T-helper 1 cell treated with Interleukin-12 subunit alpha and Interleukin-12 subunit beta and Interleukin-4 antibody, amounts not matched to agents 30 ng/mL and 1 ng/mL, for 36 hours (primary cell): ENCODE results near the gene PINLYP. TPM values are rescaled to one million over a fixed set of nuclear protein-coding genes. Genes with fewer than 3 reads are reported as not detected.
"Not testable (repeated sequence)": the region's sequence is repeated elsewhere in the genome, so short reads cannot be mapped to it uniquely, and the experiment has no call there.

Experiments
- intact Hi-C: fragments of 100-400 bp; cut with micrococcal nuclease; formaldehyde crosslinking; loops from one replicate; pipeline ENCODE4 v1.15.1; 2024
- total RNA-seq: library from RNA; stranded (reverse); gene quantifications from 2 replicates; pipeline ENCODE4 v1.2.3, GENCODE V29; 2022

Gene PINLYP
- total RNA-seq, 1 donor from 2014 or later: 3.8 TPM

DNA sequence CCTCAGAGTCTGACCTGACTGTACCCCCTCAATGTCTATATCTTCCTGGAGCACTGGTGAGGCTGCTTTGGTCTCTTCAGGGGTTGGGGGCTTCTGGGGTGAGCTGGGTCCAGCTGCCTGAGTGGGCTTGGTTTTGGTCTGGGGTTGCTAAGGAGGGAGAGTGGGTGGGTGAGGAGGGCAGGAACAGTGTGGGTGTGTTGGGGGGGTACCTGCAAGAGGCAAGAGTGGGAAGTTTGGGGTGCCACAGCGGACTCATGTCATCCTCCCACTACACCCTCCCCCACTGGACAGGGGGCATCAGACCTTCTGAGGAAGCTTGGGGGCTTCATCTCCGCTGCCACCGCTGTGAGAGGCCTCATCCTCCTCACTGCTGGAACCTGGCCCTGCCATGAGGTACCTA, 29.0 kb upstream of the PINLYP start:
- intact Hi-C loops: no loop called here

DNA sequence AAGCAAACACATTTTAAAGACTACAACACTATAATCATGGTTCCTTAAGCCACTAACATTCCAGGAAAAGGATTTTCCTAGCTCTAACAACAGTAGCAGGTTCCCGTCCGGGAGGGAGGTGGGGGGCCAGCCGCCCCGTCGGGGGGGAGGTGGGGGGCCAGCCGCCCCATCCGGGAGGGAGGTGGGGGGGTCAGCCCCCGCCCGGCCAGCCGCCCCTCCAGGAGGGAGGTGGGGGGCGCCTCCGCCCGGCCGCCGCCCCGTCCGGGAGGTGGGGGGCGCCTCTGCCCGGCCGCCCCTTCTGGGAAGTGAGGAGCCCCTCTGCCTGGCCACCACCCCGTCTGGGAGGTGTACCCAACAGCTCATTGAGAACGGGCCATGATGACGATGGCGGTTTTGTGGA, 27.7 kb upstream of the PINLYP start:
- intact Hi-C loops: not testable (repeated sequence)

DNA sequence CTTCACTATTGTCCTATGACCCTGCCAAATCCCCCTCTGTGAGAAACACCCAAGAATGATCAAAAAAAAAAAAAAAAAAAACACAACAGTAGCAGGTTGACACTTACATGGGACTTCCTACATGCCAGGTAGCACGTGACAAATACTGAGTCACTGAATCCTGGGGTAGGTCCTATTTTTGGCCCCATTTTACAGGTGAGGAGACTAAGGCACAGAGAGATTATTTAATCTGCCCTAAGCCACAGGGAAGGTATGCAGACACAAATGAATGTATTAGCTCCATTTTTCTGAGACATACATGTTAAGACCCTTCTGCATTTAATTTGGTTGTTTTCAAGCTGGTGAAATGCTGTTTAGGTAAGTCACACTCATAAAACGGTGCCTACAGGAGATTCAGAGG, 26.9 kb upstream of the PINLYP start:
- intact Hi-C loops: no loop called here

DNA sequence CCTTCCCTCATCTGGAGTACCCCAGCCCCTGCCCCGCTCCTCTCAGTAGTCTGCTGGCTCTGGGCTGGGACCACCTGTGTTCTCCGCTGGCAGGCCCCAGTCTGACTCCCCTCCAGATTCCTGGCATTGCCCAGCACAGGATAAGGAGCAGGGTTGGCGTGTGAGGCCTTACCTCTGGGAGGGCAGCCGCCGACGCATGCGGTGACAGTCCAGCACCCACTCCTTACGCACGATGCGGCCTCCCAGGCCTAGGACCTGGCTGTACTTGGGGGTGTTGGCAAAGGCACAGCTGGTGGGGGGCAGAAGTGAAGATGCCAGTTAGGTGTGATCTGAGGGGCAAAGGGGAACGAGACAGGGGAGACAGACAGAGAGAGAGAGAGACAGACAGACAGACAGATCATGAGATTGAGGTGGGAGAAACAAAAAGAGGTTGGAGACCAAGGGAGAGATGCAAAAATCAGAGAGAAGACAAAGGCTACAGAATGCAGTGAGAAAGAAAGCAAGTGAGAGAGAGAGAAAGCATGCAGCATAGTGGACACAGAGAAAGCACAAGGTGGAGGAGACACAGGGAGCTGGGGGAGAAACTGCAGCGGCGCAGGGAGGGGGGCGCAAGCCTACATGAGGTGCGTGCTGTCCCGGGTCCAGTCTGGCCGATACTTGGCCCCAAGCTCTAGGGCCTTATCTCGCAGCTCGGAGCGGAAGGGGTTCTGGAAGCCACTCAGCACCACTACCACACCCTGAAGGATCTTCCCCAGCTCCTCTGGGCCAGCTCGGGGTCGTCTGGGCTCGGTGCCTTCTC, 24.0 kb upstream of the PINLYP start:
- intact Hi-C loops: no loop called here

DNA sequence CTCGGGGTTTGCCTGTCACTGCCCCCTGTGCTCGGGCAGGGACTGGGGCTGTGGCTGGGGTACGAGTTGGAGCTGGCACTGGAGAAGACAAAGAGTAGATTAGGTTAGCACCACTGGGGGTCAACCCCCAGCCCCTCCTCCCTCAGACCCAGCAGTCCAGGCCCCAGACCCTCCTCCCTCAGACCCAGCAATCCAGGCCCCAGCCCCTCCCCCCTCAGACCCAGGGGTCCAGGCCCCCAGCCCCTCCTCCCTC, 23.5 kb upstream of the PINLYP start:
- intact Hi-C loops: no loop called here

DNA sequence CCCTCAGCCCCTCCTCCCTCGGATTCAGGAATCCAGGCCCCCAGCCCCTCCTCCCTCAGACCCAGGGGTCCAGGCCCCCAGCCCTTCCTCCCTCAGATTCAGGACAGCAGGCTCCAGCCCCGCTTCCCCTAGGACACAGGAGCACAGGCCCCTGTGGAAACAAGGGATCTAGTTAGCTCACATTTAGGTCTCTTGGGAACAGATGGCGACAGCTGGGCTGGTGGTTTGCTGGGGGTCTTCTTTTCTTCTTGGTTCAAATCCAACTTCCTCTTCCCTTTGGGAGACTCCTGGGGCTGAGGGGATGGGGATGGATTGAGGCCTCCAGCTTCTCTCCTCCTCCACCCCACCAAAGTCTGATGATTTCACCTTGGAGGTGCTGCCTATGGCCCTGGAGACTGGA, 23.0 kb upstream of the PINLYP start:
- intact Hi-C loops: no loop called here

DNA sequence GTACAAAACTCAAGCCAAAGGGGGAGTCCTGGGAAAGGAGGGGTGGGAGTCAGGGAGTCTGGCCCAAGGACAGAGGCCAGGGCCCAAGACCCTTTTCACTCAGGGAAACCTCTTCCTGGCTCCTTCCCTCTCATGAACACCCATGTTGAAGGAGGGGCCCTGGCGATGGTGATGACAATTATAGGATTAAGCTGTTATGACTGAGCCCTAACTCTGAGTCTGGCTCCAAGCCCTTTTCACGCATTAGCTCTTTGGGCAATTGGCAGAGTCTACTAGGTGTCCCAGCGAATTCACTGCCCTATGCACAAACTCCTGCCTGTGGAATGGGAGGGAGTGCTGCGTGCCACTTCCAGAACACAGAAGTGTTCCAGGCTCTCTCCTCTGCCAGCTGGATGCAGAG, 21.9 kb upstream of the PINLYP start:
- intact Hi-C loops: loop anchor here (2.0 kb wide), 1 partner anchor 65 kb away; the partner anchor contains the start of gene ZNF428

DNA sequence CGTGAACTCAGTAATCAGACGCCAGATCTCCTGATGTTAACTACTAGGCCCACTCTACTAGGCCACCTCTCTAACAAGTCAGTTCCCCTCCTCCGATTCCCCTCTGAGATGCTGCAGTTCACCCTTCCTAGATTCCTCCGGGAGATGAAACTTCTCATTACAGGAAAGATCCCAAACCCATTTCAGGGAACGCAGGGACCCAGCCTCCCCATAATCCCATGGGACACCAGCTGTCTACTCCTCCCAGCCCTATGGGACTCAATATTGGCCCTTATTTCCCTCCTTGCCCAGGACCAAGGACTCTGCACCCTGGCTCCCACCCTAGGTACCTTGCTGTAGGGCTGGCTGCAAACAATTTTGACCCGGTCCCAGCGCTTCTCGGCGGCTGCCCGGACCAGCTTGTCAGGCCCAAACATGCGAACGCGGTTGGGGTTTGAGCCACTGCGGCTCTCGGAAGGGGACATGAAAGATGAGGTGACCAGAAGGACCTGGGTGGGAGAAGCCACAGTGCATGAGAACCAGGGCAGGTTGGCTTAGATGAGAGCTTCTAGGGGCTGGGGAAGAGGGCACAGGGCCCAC, 21.2 kb upstream of the PINLYP start:
- intact Hi-C loops: loop anchor here (2.0 kb wide), 1 partner anchor 64 kb away; the partner anchor contains the start of gene ZNF428

DNA sequence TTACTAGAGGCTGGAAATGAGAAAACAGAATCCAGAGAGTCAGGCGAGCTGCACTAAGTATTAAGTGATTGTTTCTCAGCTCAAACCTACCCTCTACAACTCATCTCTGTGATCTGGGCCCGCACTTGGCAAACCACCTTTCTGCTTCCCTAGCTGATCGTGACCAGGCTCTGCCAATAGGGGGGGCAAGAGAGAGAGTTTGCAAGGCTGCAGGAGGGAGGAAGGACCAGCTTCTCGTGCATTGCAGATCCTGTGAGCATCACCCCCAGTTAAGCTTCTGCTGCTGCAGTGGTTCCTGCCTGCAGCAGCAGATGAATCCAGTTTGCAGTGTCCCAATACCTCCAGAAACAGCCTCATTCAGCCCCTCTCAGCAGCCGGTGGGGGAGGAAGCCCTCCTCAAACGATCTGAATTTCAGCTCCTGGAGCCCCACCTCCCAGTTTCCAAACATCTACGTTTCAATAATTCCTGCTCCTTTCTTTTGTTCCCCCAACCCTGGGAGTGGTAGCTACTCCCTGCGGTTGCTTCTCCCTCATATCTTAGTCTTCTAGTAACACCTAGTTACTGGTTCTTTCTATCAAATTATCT, 20.3 kb upstream of the PINLYP start:
- intact Hi-C loops: loop anchor here (1.0 to 2.0 kb wide), 5 partner anchors 8 to 97 kb away; partner anchors contain the start of genes PINLYP, XRCC1 and ZNF428

DNA sequence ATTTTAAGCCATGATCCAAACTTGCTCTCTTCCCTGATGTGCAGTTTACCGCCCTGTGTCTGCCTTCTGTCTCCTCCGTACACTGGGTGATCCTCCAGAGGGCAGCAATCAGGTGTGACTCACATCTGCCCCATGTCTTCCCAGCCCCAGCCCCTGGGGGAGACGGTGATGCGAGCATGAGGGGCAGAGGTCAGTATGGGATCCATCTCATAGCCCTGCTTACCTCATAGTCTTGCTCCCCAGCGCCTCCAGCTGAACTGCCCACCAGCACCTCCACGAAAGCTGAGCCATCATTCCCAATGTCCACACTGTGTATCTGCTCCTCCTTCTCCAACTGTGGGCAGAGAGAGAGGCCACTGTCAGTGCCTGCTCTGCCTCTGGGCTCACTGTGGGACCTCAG, 14.9 kb upstream of the PINLYP start:
- intact Hi-C loops: no loop called here

DNA sequence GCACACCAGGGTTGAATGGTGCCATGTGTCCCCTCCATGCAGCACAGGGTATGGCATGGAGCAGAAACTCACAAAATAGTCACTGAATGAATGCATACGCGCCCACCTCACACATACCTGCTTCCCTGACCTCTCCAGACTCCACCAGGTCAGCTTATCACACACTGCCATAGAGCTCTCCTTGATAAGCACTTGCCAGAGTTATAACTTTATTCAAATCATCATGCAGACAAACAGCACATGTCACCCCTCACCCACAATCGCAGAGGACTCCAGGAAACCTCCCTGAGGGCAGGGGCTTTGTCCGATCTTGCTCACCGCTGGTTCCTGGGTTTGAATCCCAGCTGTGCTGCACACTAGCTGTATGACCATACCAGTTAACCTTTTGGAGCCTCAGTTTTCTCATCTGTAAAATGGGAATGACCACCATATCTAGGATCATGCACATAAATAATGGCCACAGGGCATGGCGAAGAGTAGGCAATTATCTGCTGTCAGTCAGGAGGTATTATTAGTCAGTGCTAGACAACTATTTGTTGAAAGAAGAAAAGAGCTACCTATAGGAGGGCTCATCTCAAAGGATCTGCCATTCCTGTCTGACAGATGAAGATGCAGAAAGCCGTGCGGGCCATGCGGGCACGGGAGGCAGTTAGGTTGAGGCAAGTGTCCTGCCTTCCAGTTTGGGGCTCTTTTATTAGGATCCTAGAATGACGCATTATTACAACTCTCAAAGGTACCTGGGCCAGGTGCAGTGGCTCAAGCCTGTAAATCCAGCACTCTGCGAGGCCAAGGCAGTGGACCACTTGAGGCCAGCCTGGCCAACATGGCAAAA, 14.2 kb upstream of the PINLYP start:
- intact Hi-C loops: no loop called here

DNA sequence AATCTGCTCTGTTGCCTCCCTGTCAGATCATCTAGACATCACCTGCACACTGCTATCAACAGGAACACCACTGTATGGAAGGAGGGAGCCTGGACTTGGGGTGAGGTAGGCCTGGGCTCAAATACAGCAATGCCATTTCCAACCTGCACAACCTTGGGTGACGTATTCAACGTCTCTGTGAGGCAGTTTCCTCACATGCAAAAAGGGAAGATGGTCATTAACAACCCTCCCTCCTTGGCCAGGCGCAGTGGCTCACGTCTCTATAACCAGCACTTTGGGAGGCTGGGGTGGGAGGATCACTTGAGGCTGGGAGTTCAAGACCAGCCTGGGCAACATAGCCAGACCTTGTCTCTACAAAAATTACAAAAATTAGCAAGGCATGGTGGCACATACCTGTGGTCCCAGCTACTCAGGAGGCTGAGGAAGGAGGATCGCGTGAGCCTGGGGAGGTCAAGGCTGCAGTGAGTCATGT, 13.3 kb upstream of the PINLYP start:
- intact Hi-C loops: loop anchor here (1.0 to 2.0 kb wide), 5 partner anchors 13 to 57 kb away; partner anchors contain the start of genes IRGQ, PINLYP, XRCC1 and ZNF428

DNA sequence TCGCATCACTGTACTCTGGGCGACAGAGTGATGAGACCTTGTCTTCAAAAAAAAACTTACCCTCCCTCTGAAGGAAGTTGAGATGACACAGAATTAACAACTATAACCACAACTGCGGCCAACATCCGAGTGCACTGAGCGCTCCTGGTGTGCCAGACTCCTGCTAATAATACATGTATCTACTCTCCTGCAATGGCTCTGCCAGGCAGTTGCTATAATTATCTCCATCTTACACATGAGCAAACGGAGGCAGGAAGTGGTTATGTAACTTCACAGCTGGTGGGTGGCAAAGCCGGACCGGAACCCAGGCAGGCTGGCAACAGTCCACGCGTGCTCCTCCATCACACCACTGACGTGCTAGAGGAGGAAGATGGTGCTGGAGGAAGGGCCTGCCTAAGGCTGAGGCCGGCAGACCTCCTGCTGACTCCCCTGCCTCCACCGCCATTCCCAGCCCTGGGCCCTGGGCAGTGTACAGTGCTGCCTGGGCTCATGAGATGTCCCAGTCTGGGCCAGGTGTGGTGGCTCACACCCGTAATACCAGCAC, 12.8 kb upstream of the PINLYP start:
- intact Hi-C loops: loop anchor here (1.0 to 2.0 kb wide), 6 partner anchors 7 to 57 kb away; partner anchors contain the start of genes IRGQ, PINLYP, XRCC1 and ZNF428

DNA sequence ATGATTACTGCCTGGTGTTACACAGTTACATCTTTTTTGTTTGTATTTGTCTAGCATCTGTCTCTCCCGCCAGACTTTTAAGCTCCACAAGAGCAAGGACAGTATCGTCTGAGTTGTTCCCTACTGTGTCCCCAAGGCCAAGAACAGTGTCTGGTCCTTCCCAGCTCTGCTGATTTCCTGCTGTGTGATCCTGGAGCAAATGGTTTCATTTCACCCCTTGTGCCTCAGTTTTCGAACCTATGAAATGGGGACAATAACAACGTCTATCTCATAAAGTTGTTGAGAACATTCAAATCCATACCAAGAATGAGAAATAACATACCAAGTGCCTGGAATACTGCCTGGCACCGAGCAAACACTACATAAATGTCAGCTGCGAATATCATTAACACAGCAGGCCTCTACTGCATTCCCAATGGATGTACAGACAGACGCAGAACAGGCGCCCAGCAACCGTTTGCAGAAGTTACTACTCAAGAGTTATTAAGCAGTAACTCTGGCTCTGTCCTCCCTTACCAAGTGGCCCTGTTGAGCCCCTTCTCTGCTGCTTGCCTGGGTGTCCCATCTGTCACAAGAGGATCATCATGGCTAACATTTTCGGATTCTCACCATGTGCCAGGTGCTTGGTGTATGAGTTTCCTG, 11.7 kb upstream of the PINLYP start:
- intact Hi-C loops: loop anchor here (1.0 to 2.0 kb wide), 3 partner anchors 9 to 31 kb away; partner anchors contain the start of gene ZNF575

DNA sequence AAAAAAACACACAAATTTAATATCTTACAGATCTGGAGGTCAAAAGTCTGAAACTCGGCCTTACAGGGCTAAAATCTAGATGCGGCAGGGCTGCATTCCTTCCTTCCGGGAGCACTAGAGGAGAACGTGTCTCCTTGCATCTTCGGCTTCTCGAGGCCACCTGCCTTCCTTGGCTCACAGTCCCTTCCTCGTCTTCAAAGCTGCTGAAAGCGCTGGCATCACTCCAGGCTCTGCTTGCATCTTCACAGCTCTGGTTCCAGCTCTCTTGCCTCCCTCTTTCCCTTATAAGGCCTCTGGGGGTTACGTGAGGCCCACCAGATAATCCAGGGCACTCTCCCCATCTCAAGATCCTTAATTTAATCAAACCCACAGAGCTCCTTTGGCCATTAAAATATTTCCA, 10.8 kb upstream of the PINLYP start:
- intact Hi-C loops: no loop called here

DNA sequence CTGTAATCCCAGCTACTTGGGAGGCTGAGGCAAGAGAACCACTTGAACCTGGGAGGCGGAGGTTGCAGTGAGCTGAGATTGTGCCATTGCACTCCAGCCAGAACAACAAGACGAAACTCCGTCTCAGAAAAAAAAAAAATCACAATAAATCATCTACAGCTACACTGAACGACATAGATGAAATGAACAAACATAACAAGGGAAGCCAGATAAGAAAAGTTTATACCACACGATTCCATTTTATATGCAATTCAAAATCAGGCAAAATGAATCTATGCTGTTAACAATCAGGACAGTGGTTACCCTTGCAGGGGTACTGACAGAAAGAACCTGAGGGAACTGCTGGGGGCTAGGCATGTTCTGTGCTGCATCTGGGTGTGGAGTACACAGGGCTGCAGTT, 5.9 kb upstream of the PINLYP start:
- intact Hi-C loops: no loop called here

DNA sequence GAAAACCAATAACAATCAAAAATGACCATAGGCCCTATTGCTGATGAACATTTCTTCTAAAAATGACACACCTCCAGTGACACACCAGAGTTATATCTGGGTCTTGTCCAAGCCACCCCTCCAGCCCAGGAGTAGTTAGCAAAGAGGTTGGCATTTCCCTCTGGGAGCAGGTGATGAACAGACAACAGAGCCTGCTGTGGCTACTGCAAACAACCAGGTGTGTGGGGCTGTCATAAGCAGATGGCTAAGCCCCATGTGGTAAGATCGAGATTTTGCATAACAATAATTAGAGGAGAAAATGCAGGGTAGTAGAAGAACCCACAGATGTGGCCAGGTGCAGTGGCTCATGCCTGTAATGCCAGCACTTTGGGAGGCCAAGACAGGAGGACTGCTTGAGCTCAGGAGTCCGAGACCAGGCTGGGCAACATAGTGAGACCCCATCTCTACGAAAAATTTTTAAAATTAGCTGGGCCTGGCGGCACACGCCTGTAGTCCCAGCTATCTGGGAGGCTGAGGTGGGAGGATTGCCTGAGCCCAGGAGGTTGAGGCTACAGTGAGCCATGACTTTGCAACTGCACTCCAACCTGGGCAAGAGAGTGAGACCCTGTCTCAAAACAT, 5.3 kb upstream of the PINLYP start:
- intact Hi-C loops: no loop called here

DNA sequence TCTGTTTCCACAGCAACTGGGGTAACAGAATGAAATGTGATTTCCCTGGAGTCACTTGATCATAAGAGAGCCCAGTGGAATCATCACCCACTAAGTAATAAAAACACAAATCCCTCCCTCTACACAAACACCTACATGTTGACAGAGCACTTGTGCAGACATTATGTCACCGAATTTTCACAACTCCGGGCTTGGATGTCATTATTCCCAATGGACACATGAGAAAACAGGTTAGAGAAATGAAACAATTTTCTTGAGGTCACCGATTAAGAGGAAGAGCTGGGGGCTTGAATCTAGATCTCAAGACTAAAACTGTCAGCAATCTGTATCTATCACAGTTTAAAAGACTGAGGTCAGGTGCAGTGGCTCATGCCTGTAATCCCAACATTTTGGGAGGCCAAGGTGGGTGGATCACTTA, 3.4 kb upstream of the PINLYP start:
- intact Hi-C loops: no loop called here

DNA sequence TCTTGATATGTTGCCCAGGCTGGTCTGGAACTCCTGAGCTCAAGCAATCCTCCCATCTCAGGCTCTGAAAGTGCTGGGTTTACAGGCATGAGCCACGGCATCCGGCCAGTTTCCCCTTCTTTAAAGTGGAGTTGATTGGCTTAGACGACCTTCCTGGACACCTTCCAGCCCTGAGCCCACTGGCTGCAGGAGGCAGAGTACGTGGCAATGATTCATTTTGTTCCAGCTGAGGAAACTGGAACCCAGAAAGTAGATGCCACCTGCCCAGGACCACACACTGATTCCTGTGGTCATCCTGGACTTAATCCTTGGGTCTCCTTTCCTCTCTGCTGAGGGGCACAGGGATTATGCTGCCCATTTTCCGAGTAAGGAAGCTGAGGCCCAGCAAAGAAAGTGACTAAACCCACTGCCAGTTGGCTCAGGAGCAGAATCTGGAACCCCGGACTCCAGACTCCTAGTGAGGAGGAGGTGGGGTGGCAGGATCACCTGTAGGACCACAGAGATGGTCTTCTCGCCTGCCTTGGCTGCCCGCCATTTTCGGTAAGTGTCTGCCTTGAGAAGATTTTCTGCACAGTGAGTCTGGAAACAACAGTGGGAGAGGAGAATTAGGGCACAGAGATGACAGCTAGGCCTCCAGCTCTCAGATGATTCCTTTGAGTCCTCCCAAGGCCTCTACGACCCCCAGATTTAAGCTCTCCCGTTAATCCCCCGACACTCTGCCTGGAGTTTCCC, 1.0 kb upstream of the PINLYP start:
- intact Hi-C loops: loop anchor here (1.0 to 2.0 kb wide), 10 partner anchors 12 to 180 kb away; partner anchors contain the start of genes IRGQ, SMG9, ZNF428 and ZNF575
